ENCODE results near the gene SEMA3D.

DNA sequence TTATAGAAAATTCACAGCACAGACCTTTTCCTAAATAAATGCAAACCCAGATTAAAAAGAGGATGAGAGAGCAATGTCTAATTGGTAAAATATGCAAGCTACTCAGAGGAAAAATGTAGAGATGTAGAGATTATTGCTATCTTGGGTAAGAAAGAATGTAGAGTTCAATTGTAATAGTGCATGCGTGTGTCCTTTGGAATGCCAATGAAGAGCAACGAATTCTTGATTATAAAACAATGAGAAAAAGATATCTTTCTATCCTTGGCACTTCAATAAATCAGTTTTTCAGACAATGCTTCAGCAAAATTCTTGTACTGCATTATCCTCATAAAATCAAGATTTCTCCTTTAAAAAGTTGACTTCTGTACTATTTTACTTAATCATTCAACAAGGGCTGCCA is 50.9 kb downstream of the SEMA3D start:
- TF ChIP-seq EZH2 (IDR thresholded peaks at IDR 0.05; ENCODE audit: insufficient read depth, low read length) = no peak
- no peak for TF ChIP-seq CTCF (IDR thresholded peaks at IDR 0.05; ENCODE audit: insufficient read depth, low read depth, low read length)
